GM12878 (cell line): ENCODE data around the gene FMNL2.

Source experiments
- CEBPB ChIP-seq, 2 experiments: fragments of 150-350 bp in 1 of 2; IDR thresholded peaks; 2 replicates each; pipeline ENCODE4 v1.6.1; 2012 to 2014; ENCODE audit warnings: low read depth in 2 of 2, low read length in 2 of 2, borderline replicate concordance in 1 of 2, inconsistent platforms in 1 of 2
- CHD1 ChIP-seq: IDR thresholded peaks from 2 replicates; pipeline ENCODE4 v1.6.1; 2012; ENCODE audit warnings: low read depth, low read length, improper control_type of control experiment
- CTCF ChIP-seq, 3 experiments: IDR thresholded peaks in 2 of 3; conservative IDR thresholded peaks in 1 of 3; 2 replicates each; pipeline ENCODE4 v1.5.1; 2011; ENCODE audit warnings: low read depth in 3 of 3, low read length in 3 of 3, mild to moderate bottlenecking in 3 of 3, control low read depth in 2 of 3, moderate library complexity in 2 of 3, inconsistent platforms in 1 of 3, mixed read lengths in 1 of 3; ENCODE audit not compliant: control insufficient read depth in 2 of 3, insufficient read depth in 1 of 3; ENCODE audit errors: extremely low read depth in 1 of 3
- EP300 ChIP-seq, 2 experiments: fragments of 150-350 bp in 1 of 2; IDR thresholded peaks; 2 replicates each; pipeline ENCODE4 v1.6.1; 2011 to 2012; ENCODE audit warnings: low read depth in 2 of 2, low read length in 2 of 2, borderline replicate concordance in 1 of 2, improper control_type of control experiment in 1 of 2, inconsistent platforms in 1 of 2; ENCODE audit not compliant: control insufficient read depth in 1 of 2
- MXI1 ChIP-seq: fragments of 150-350 bp; IDR thresholded peaks from 2 replicates; pipeline ENCODE4 v1.6.1; 2011; ENCODE audit warnings: low read depth, mild to moderate bottlenecking, inconsistent platforms, low read length, improper control_type of control experiment
- NR2C2 ChIP-seq: IDR thresholded peaks from 2 replicates; pipeline ENCODE4 v1.6.1; 2011; ENCODE audit warnings: borderline replicate concordance, low read depth; ENCODE audit not compliant: control insufficient read depth, insufficient read length
- SMARCA5 ChIP-seq: fragments of 450-650 bp; IDR thresholded peaks from 2 replicates; pipeline ENCODE4 v1.6.1; 2017; ENCODE audit warnings: mild to moderate bottlenecking
- SREBF2 ChIP-seq: IDR thresholded peaks from 2 replicates; pipeline ENCODE4 v1.6.1; 2012; ENCODE audit warnings: mild to moderate bottlenecking, low read length
- ZBTB4 ChIP-seq: fragments of 450-650 bp; formaldehyde crosslinking; IDR thresholded peaks from 2 replicates; pipeline ENCODE4 v1.4.0; 2022; ENCODE audit warnings: mild to moderate bottlenecking, moderate library complexity
- ZNF274 ChIP-seq: IDR thresholded peaks from one replicate; pipeline ENCODE4 v1.8.0; 2011; ENCODE audit not compliant: insufficient read length, insufficient read depth

- TF ChIP-seq ZNF274 (no peak), ZBTB4 (CRISPR knock-in tag) (no peak), SREBF2 (no peak), MXI1 (no peak), CTCF (IDR thresholded peaks at IDR 0.05 in 2 of 3, conservative IDR thresholded peaks at IDR 0.05 in 1 of 3; ENCODE audit: control insufficient read depth in 2 of 3, extremely low read depth in 1 of 3, insufficient read depth in 1 of 3, low read depth in 3 of 3, low read length in 3 of 3) (no peak), CHD1 (no peak), SMARCA5 (no peak), NR2C2 (no peak), EP300 (IDR thresholded peaks at IDR 0.05; ENCODE audit: borderline replicate concordance in 1 of 2, control insufficient read depth in 1 of 2, low read depth in 2 of 2, low read length in 2 of 2) (no peak), CEBPB (IDR thresholded peaks at IDR 0.05; ENCODE audit: borderline replicate concordance in 1 of 2, low read depth in 2 of 2, low read length in 2 of 2) (no peak)
Measured at GRCh38 chr2:152389483-152389882, 54.5 kb downstream of the FMNL2 start.
